Mesendoderm (in vitro differentiated cells): Measurements from ENCODE around the gene IL36G.

Source experiments
- DNase-seq: peaks from one replicate; pipeline ENCODE4 v3.0.0; 2013
- H2AK5ac ChIP-seq: 2 replicates; pipeline ENCODE4 v1.6.1; 2013; ENCODE audit warnings: low read length, inconsistent platforms
- H2BK120ac ChIP-seq: 2 replicates; pipeline ENCODE4 v1.6.1; 2013; ENCODE audit warnings: low read depth, mild to moderate bottlenecking, low read length, moderate library complexity, mixed read lengths
- H2BK15ac ChIP-seq: replicated peaks from 2 replicates; pipeline ENCODE4 v1.6.1; 2013; ENCODE audit warnings: low read depth, mild to moderate bottlenecking, moderate library complexity
- H2BK5ac ChIP-seq: 2 replicates; pipeline ENCODE4 v1.6.1; 2013; ENCODE audit warnings: low read length, inconsistent platforms
- H3K18ac ChIP-seq: 2 replicates; pipeline ENCODE4 v1.6.1; 2013; ENCODE audit warnings: mild to moderate bottlenecking, low read length, mixed read lengths
- H3K23ac ChIP-seq: one replicate; pipeline ENCODE4 v1.6.1; 2013; ENCODE audit warnings: low read length
- H3K27ac ChIP-seq: 2 replicates; pipeline ENCODE4 v1.5.1; 2013; ENCODE audit warnings: low read depth, mild to moderate bottlenecking, inconsistent platforms, low read length, moderate library complexity
- H3K27me3 ChIP-seq: 2 replicates; pipeline ENCODE4 v1.6.1; 2013; ENCODE audit warnings: low read length, control low read depth, mild to moderate bottlenecking, inconsistent platforms; ENCODE audit not compliant: insufficient read depth, poor library complexity
- H3K36me3 ChIP-seq: 2 replicates; pipeline ENCODE4 v1.6.1; 2013; ENCODE audit warnings: low read length, inconsistent platforms; ENCODE audit not compliant: control insufficient read depth, insufficient read depth
- H3K4ac ChIP-seq: one replicate; pipeline ENCODE4 v1.6.1; 2013; ENCODE audit warnings: low read depth, mild to moderate bottlenecking, low read length, moderate library complexity
- H3K4me1 ChIP-seq: 2 replicates; pipeline ENCODE4 v1.6.1; 2013; ENCODE audit warnings: low read depth, low read length, inconsistent platforms; ENCODE audit not compliant: control insufficient read depth
- H3K4me2 ChIP-seq: 2 replicates; pipeline ENCODE4 v1.6.1; 2013; ENCODE audit warnings: low read length
- H3K4me3 ChIP-seq: 2 replicates; pipeline ENCODE4 v1.5.1; 2013; ENCODE audit warnings: mild to moderate bottlenecking, low read length
- H3K56ac ChIP-seq: one replicate; pipeline ENCODE4 v1.6.1; 2013; ENCODE audit warnings: low read length
- H3K79me1 ChIP-seq: 2 replicates; pipeline ENCODE4 v1.6.1; 2013; ENCODE audit warnings: low read length, inconsistent platforms
- H3K79me2 ChIP-seq: 2 replicates; pipeline ENCODE4 v1.6.1; 2013; ENCODE audit warnings: mild to moderate bottlenecking, low read length; ENCODE audit not compliant: control insufficient read depth, insufficient read depth
- H3K9ac ChIP-seq: 2 replicates; pipeline ENCODE4 v1.6.1; 2013; ENCODE audit warnings: low read length, inconsistent platforms
- H4K5ac ChIP-seq: one replicate; pipeline ENCODE4 v1.6.1; 2013; ENCODE audit warnings: low read length
- H4K8ac ChIP-seq: one replicate; pipeline ENCODE4 v1.6.1; 2013; ENCODE audit warnings: low read depth, mild to moderate bottlenecking, control low read depth, low read length, moderate library complexity
- WGBS: extraction: QIAGEN DNeasy Blood & Tissue Kit; methylation state at CpG from one replicate; pipeline ENCODE4 v1.1.7; 2013; ENCODE audit warnings: low lambda C conversion rate, missing lambda C conversion rate; ENCODE audit not compliant: insufficient coverage; ENCODE audit errors: extremely low coverage; 5-methylcytosine and 5-hydroxymethylcytosine counted together

Gene IL36G

DNA sequence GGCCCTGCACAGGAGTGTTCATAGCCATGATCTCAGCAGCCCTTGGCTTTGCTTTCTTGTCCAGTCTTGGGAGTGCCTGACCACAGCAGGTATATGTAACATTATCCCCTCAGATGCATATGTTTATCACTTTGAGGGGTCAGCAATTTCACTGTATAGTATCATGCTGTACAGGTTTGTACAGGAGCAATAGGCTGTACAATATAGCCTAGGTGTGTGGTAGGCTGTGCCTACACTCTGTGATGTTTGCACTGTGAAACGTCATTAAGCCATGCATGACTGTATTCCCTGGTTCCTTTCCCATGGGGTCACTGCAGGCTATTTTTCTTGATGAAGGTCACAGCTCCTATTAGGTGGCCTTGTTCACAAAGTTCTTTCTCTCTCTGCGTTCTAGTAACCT, 4.7 kb upstream of the IL36G start:
- no peak overlapping the region for H2BK120ac ChIP-seq

GRCh38 chr2:112979731-112980130, 1.9 kb downstream of the IL36G start:
- Histone ChIP-seq H2BK15ac (no peak overlapping the region), H3K9ac (no peak overlapping the region), H4K8ac (no peak overlapping the region), H4K5ac (no peak overlapping the region), H2BK5ac (no peak overlapping the region), H3K36me3 (no peaks in the 10 kb centered on the region), H3K56ac (no peak overlapping the region), H3K4me1 (peaks cover 2% of the 10 kb centered on the region), H2AK5ac (no peak overlapping the region), H3K79me2 (no peaks in the 10 kb centered on the region), H3K27ac (no peak overlapping the region), H3K79me1 (no peaks in the 10 kb centered on the region), H2BK120ac (no peak overlapping the region), H3K18ac (no peak overlapping the region), H3K27me3 (no peaks in the 10 kb centered on the region), H3K23ac (no peak overlapping the region), H3K4me2 (no peak overlapping the region), H3K4me3 (no peak overlapping the region), H3K4ac (no peak overlapping the region)
- WGBS: no CpG with 5 or more reads among the region's 1 CpG
- peak; percentile 66 for DNase-seq

More for the DNA sequence above, 4.7 kb upstream of the IL36G start:
- Histone ChIP-seq H4K8ac (no peak overlapping the region), H3K27me3 (no peaks in the 10 kb centered on the region), H3K79me2 (no peaks in the 10 kb centered on the region), H3K56ac (no peak overlapping the region), H3K79me1 (no peaks in the 10 kb centered on the region), H3K4me3 (no peak overlapping the region), H3K36me3 (no peaks in the 10 kb centered on the region), H3K18ac (no peak overlapping the region), H2BK15ac (no peak overlapping the region), H3K9ac (no peak overlapping the region), H3K4ac (no peak overlapping the region), H3K23ac (no peak overlapping the region), H3K4me1 (no peaks in the 10 kb centered on the region), H3K4me2 (no peak overlapping the region), H2AK5ac (no peak overlapping the region), H4K5ac (no peak overlapping the region), H2BK5ac (no peak overlapping the region), H3K27ac (no peak overlapping the region)
- no peak for DNase-seq
- WGBS: no CpG with 5 or more reads among the region's 2 CpGs

GRCh38 chr2:112980537-112980936, 2.7 kb downstream of the IL36G start:
- no peak overlapping the region for H4K5ac ChIP-seq
- H2BK5ac ChIP-seq: no peak overlapping the region
- H3K4me3 ChIP-seq: no peak overlapping the region
- no peaks in the 10 kb centered on the region for H3K36me3 ChIP-seq
- H3K27me3 ChIP-seq: no peaks in the 10 kb centered on the region
- no peak overlapping the region for H3K4me2 ChIP-seq
- no peaks in the 10 kb centered on the region for H3K79me2 ChIP-seq
- no peak overlapping the region for H3K18ac ChIP-seq
- no peak overlapping the region for H3K9ac ChIP-seq
- no peaks in the 10 kb centered on the region for H3K79me1 ChIP-seq
- no peak overlapping the region for H3K4ac ChIP-seq
- no peak overlapping the region for H2BK120ac ChIP-seq
- no peak overlapping the region for H3K56ac ChIP-seq
- H3K23ac ChIP-seq: no peak overlapping the region
- WGBS: no CpG with 5 or more reads among the region's 1 CpG
- no peak overlapping the region for H3K27ac ChIP-seq
- no peak for DNase-seq
- H2BK15ac ChIP-seq: no peak overlapping the region
- H4K8ac ChIP-seq: no peak overlapping the region
- peaks cover 2% of the 10 kb centered on the region for H3K4me1 ChIP-seq
- H2AK5ac ChIP-seq: no peak overlapping the region

DNA sequence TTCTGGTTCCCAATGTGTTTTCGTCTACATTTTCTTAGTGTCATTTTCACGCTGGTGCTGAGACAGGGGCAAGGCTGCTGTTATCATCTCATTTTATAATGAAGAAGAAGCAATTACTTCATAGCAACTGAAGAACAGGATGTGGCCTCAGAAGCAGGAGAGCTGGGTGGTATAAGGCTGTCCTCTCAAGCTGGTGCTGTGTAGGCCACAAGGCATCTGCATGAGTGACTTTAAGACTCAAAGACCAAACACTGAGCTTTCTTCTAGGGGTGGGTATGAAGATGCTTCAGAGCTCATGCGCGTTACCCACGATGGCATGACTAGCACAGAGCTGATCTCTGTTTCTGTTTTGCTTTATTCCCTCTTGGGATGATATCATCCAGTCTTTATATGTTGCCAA, 7.3 kb downstream of the IL36G start:
- Histone ChIP-seq H2BK120ac (no peak overlapping the region), H3K79me1 (no peaks in the 10 kb centered on the region), H3K4me1 (no peaks in the 10 kb centered on the region), H3K27ac (no peak overlapping the region), H2BK5ac (no peak overlapping the region), H3K4me2 (no peak overlapping the region), H3K79me2 (no peaks in the 10 kb centered on the region), H4K5ac (no peak overlapping the region), H3K23ac (no peak overlapping the region), H4K8ac (no peak overlapping the region), H3K56ac (no peak overlapping the region), H2BK15ac (no peak overlapping the region), H3K9ac (no peak overlapping the region), H3K18ac (no peak overlapping the region), H3K36me3 (no peaks in the 10 kb centered on the region), H3K4me3 (no peak overlapping the region), H3K4ac (no peak overlapping the region), H2AK5ac (no peak overlapping the region), H3K27me3 (no peaks in the 10 kb centered on the region)
- no CpG with 5 or more reads among the region's 5 CpGs for WGBS
- DNase-seq: no peak

DNA sequence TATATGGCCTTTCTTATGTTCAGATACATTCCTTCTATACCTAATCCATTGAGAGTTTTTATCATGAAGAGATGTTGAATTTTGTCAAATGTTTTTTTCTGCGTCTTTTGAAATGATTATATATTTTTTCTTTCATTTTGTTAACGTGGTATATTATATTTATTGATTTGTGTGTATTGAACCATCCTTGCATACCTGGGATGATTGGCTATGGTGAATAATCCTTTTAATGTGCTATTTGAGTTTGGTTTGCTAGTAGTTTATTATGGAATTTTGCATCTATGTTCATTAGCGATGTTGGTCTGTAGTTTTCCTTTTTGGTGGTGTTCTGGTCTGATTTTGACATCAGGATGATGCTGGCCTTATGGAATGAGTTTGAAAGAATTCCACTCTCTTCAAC, 11.8 kb downstream of the IL36G start:
- Histone ChIP-seq H3K23ac (no peak overlapping the region), H3K36me3 (no peaks in the 10 kb centered on the region), H3K79me1 (no peaks in the 10 kb centered on the region), H3K56ac (no peak overlapping the region), H2BK15ac (no peak overlapping the region), H3K4me3 (no peak overlapping the region), H3K9ac (no peak overlapping the region), H4K8ac (no peak overlapping the region), H2BK5ac (no peak overlapping the region), H2AK5ac (no peak overlapping the region), H3K4ac (no peak overlapping the region), H4K5ac (no peak overlapping the region), H3K79me2 (no peaks in the 10 kb centered on the region), H2BK120ac (no peak overlapping the region), H3K4me2 (no peak overlapping the region), H3K18ac (no peak overlapping the region), H3K4me1 (no peaks in the 10 kb centered on the region), H3K27ac (no peak overlapping the region), H3K27me3 (no peaks in the 10 kb centered on the region)
- no peak for DNase-seq
- WGBS: no CpG with 5 or more reads among the region's 3 CpGs

DNA sequence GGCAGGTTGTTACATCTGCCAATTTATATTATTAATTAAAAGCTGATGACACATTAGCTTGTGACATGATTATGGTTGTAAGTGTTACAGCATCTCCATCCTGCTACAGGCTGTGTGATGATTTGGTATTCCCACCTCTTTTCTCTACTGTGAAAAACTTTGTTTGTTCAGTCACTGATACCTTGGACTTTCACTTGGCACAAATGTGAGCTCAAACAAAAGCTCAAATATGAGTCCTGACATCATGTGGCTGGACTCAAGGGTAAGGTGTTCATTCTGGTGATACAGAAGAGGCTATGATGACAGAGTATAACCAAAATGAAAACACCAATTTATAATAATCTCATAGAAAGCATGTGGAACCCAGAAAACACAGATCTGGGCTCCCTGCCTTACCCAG, 16.0 kb downstream of the IL36G start:
- H3K27ac ChIP-seq: no peak overlapping the region

More for the DNA sequence above, 16.0 kb downstream of the IL36G start:
- no peak overlapping the region for H2BK120ac ChIP-seq
- H4K8ac ChIP-seq: no peak overlapping the region
- no peak overlapping the region for H2BK15ac ChIP-seq
- H3K79me2 ChIP-seq: no peaks in the 10 kb centered on the region
- H3K79me1 ChIP-seq: no peaks in the 10 kb centered on the region
- H3K56ac ChIP-seq: no peak overlapping the region
- H3K4ac ChIP-seq: no peak overlapping the region
- H3K4me3 ChIP-seq: no peak overlapping the region
- no peak overlapping the region for H3K23ac ChIP-seq
- H3K4me2 ChIP-seq: no peak overlapping the region
- no peak overlapping the region for H2AK5ac ChIP-seq
- no peak overlapping the region for H4K5ac ChIP-seq
- no peaks in the 10 kb centered on the region for H3K27me3 ChIP-seq
- H3K9ac ChIP-seq: no peak overlapping the region
- H2BK5ac ChIP-seq: no peak overlapping the region
- H3K18ac ChIP-seq: no peak overlapping the region
- H3K4me1 ChIP-seq: no peaks in the 10 kb centered on the region
- no peak for DNase-seq
- no peaks in the 10 kb centered on the region for H3K36me3 ChIP-seq
